H1 (cell line): ENCODE data around the gene DHH. TPM values are rescaled to one million over a fixed set of nuclear protein-coding genes. Genes with fewer than 3 reads are reported as not detected.

Source experiments
- CTCF ChIA-PET: fragments of 300-600 bp; sonication (Branson Sonifier 250); formaldehyde crosslinking; loops from one replicate; lab custom pipeline; 2021; ENCODE audit not compliant: partially characterized antibody; lab: Charles Lee
- POLR2A ChIA-PET: fragments of 300-600 bp; sonication (Branson Sonifier 250); formaldehyde crosslinking; loops from one replicate; lab custom pipeline; 2021; ENCODE audit warnings: inconsistent platforms; ENCODE audit not compliant: partially characterized antibody; lab: Charles Lee
- DNase-seq, 2 experiments: peaks; one replicate each; pipeline versions ENCODE4 v3.0.0 to v3.0.0-alpha.2; 2010 to 2022; ENCODE audit warnings: low spot score in 2 of 2, low read depth in 1 of 2, mixed read lengths in 1 of 2
- FAIRE-seq: peaks from 2 replicates; lab custom pipeline; 2011; peaks lifted over from hg19 to GRCh38; lab: Jason Lieb, UNC
- H2AFZ ChIP-seq: 2 replicates; pipeline ENCODE4 v1.8.1; 2012; ENCODE audit warnings: low read length, inconsistent platforms
- H2AK5ac ChIP-seq: 2 replicates; pipeline ENCODE4 v1.6.1; 2013; ENCODE audit warnings: low read depth, low read length
- H2BK120ac ChIP-seq: replicated peaks from 2 replicates; pipeline ENCODE3; 2013; ENCODE audit warnings: low read depth, low read length, inconsistent platforms
- H2BK12ac ChIP-seq: 2 replicates; pipeline ENCODE4 v1.6.1; 2013; ENCODE audit warnings: low read depth, low read length
- H2BK15ac ChIP-seq: 2 replicates; pipeline ENCODE4 v1.6.1; 2013; ENCODE audit warnings: low read length
- H2BK20ac ChIP-seq: 2 replicates; pipeline ENCODE4 v1.6.1; 2013; ENCODE audit warnings: low read length
- H2BK5ac ChIP-seq: 2 replicates; pipeline ENCODE4 v1.6.1; 2013; ENCODE audit warnings: low read depth, low read length
- H3K14ac ChIP-seq: 2 replicates; pipeline ENCODE4 v1.6.1; 2013; ENCODE audit warnings: inconsistent platforms; ENCODE audit not compliant: insufficient read length
- H3K18ac ChIP-seq: 2 replicates; pipeline ENCODE4 v1.6.1; 2013; ENCODE audit warnings: low read length; ENCODE audit errors: extremely low read depth
- H3K23ac ChIP-seq: 2 replicates; pipeline ENCODE4 v1.6.1; 2013; ENCODE audit warnings: inconsistent platforms; ENCODE audit not compliant: insufficient read length
- H3K23me2 ChIP-seq: 2 replicates; pipeline ENCODE4 v1.6.1; 2013; ENCODE audit warnings: low read depth, low read length
- H3K27ac ChIP-seq: 2 replicates; pipeline ENCODE4 v1.6.1; 2011; ENCODE audit warnings: low read depth, low read length, inconsistent platforms
- H3K27me3 ChIP-seq, 4 experiments: replicated peaks in 1 of 4; 1 replicate in 1 of 4; 2 replicates in 3 of 4; pipeline versions ENCODE4 v1.6.1 to v1.8.1; 2011 to 2013; ENCODE audit warnings: low read length in 3 of 4, mild to moderate bottlenecking in 3 of 4, inconsistent platforms in 2 of 4, mixed read lengths in 2 of 4, moderate library complexity in 1 of 4; ENCODE audit not compliant: control insufficient read depth in 3 of 4, insufficient read depth in 3 of 4; ENCODE audit errors: extremely low read depth in 1 of 4
- H3K36me3 ChIP-seq, 4 experiments: 2 replicates each; pipeline versions ENCODE4 v1.6.1 to v1.8.1; 2011 to 2013; ENCODE audit warnings: mild to moderate bottlenecking in 4 of 4, low read length in 3 of 4, moderate library complexity in 2 of 4, control low read depth in 1 of 4, inconsistent platforms in 1 of 4; ENCODE audit not compliant: insufficient read depth in 4 of 4, control insufficient read depth in 2 of 4
- H3K4ac ChIP-seq: replicated peaks from 2 replicates; pipeline ENCODE3; 2013; ENCODE audit warnings: low read length, low read depth, mixed read lengths, inconsistent platforms; ENCODE audit not compliant: insufficient read length
- H3K4me1 ChIP-seq, 4 experiments: replicated peaks in 1 of 4; 1 replicate in 1 of 4; 2 replicates in 3 of 4; pipeline versions ENCODE4 v1.6.1 to v1.8.1; 2011 to 2013; ENCODE audit warnings: low read length in 3 of 4, inconsistent platforms in 2 of 4, mixed read lengths in 1 of 4; ENCODE audit not compliant: insufficient read depth in 4 of 4, control insufficient read depth in 3 of 4
- H3K4me2 ChIP-seq, 2 experiments: 2 replicates each; pipeline versions ENCODE4 v1.6.1 to v1.8.1; 2011 to 2013; ENCODE audit warnings: low read depth in 2 of 2, low read length in 2 of 2, control low read depth in 1 of 2, inconsistent platforms in 1 of 2, mild to moderate bottlenecking in 1 of 2; ENCODE audit not compliant: insufficient read depth in 1 of 2
- H3K4me3 ChIP-seq, 4 experiments: fragments of 200-600, 300-600 bp in 1 of 4; sonication (generic), shearing (Covaris generic), sonication (Bioruptor Twin) in 1 of 4; 2 replicates each; pipeline versions ENCODE4 v1.5.1 to v1.8.1; 2011 to 2016; ENCODE audit warnings: low read length in 4 of 4, low read depth in 3 of 4, control low read depth in 2 of 4, inconsistent platforms in 2 of 4, mild to moderate bottlenecking in 2 of 4, mixed read lengths in 1 of 4, moderate library complexity in 1 of 4; ENCODE audit not compliant: insufficient read depth in 2 of 4; ENCODE audit errors: extremely low read depth in 1 of 4
- H3K56ac ChIP-seq: replicated peaks from 2 replicates; pipeline ENCODE3; 2013; ENCODE audit warnings: low read depth, mild to moderate bottlenecking, mixed read lengths, low read length, inconsistent platforms; ENCODE audit not compliant: insufficient read length
- H3K79me1 ChIP-seq: 2 replicates; pipeline ENCODE4 v1.6.1; 2013; ENCODE audit warnings: low read depth, low read length, control low read depth
- H3K79me2 ChIP-seq, 2 experiments: 2 replicates each; pipeline versions ENCODE4 v1.6.1 to v1.8.1; 2012 to 2013; ENCODE audit warnings: low read length in 2 of 2, mild to moderate bottlenecking in 2 of 2, inconsistent platforms in 1 of 2; ENCODE audit not compliant: insufficient read depth in 2 of 2, control insufficient read depth in 1 of 2
- H3K9ac ChIP-seq, 4 experiments: replicated peaks in 1 of 4; 1 replicate in 1 of 4; 2 replicates in 3 of 4; pipeline versions ENCODE4 v1.6.1 to v1.8.1; 2011 to 2013; ENCODE audit warnings: low read depth in 3 of 4, low read length in 3 of 4, control low read depth in 2 of 4, mild to moderate bottlenecking in 2 of 4, moderate library complexity in 2 of 4, inconsistent platforms in 1 of 4; ENCODE audit errors: extremely low read depth in 1 of 4
- H3K9me3 ChIP-seq, 2 experiments: 2 replicates each; pipeline versions ENCODE4 v1.6.1 to v1.8.1; 2012 to 2013; ENCODE audit warnings: mild to moderate bottlenecking in 2 of 2, moderate library complexity in 2 of 2, control low read depth in 1 of 2, inconsistent platforms in 1 of 2, low read depth in 1 of 2, low read length in 1 of 2, mixed read lengths in 1 of 2; ENCODE audit not compliant: insufficient read depth in 2 of 2
- H4K20me1 ChIP-seq, 2 experiments: replicated peaks in 1 of 2; 2 replicates each; pipeline versions ENCODE3 to v1.8.1; 2011 to 2013; ENCODE audit warnings: inconsistent platforms in 2 of 2, low read length in 2 of 2, mild to moderate bottlenecking in 1 of 2; ENCODE audit not compliant: insufficient read depth in 2 of 2, control insufficient read depth in 1 of 2
- H4K5ac ChIP-seq: 2 replicates; pipeline ENCODE4 v1.6.1; 2013; ENCODE audit warnings: low read length, low read depth, mixed read lengths, inconsistent platforms; ENCODE audit not compliant: insufficient read length
- H4K8ac ChIP-seq: 2 replicates; pipeline ENCODE4 v1.8.0; 2013; ENCODE audit warnings: mild to moderate bottlenecking, moderate library complexity, low read length, inconsistent platforms; ENCODE audit not compliant: insufficient read depth; ENCODE audit errors: extremely low read depth
- H4K91ac ChIP-seq: replicated peaks from 2 replicates; pipeline ENCODE3; 2013; ENCODE audit warnings: low read length, mixed read lengths, inconsistent platforms; ENCODE audit not compliant: insufficient read length
- CHD2 ChIP-seq: IDR thresholded peaks from 2 replicates; pipeline ENCODE4 v1.6.1; 2012; ENCODE audit warnings: low read length, improper control_type of control experiment
- RXRA ChIP-seq: IDR thresholded peaks from 2 replicates; pipeline ENCODE4 v1.6.1; 2011; ENCODE audit warnings: low read depth, mild to moderate bottlenecking, low read length, moderate library complexity; ENCODE audit not compliant: insufficient read depth
- SAP30 ChIP-seq: fragments of 300-600 bp; sonication (generic); IDR thresholded peaks from 2 replicates; pipeline ENCODE4 v1.7.1; 2012; ENCODE audit warnings: low read length, moderate library complexity, mild to moderate bottlenecking, inconsistent platforms; ENCODE audit not compliant: insufficient read depth, insufficient replicate concordance
- TBP ChIP-seq: IDR thresholded peaks from 2 replicates; pipeline ENCODE4 v1.6.1; 2011; ENCODE audit warnings: low read depth, low read length, improper control_type of control experiment
- WGBS, 2 experiments: shearing (Covaris generic) in 1 of 2; methylation state at CpG; one replicate each; pipeline versions ENCODE4 v1.1.6 to v1.1.7; 2013 to 2015; ENCODE audit warnings: low lambda C conversion rate in 2 of 2, mixed read lengths in 2 of 2, inconsistent platforms in 1 of 2, low coverage in 1 of 2, missing lambda C conversion rate in 1 of 2; ENCODE audit not compliant: insufficient replicate concordance in 2 of 2, insufficient coverage in 1 of 2, insufficient read length in 1 of 2; ENCODE audit errors: extremely low coverage in 1 of 2, missing lambda C conversion rate in 1 of 2; 5-methylcytosine and 5-hydroxymethylcytosine counted together
- polyA plus RNA-seq, 7 experiments: library from polyadenylated mRNA; depleted of rRNA in 3 of 7; stranded (reverse) in 5 of 7; unstranded in 2 of 7; fragments of >200 nt in 5 of 7; fragments of 200-250 nt in 2 of 7; gene quantifications; 1 replicate in 5 of 7; 2 replicates in 1 of 7; 4 replicates in 1 of 7; pipeline versions ENCODE4 v1.2.1 to v1.2.3, GENCODE V29; 2011 to 2013; ENCODE audit warnings: missing spikeins in 2 of 7, mixed read lengths in 2 of 7
- total RNA-seq: library from RNA; stranded (reverse); fragmentation: NEBNext Ultra II Directional; extraction: Animal tissue kit (Norgen Biotek cat#: 25700); gene quantifications from 2 replicates; pipeline ENCODE4 v1.2.1, GENCODE V29; 2021

DHH gene
- total and polyA plus RNA-seq, 2 of the 8 experiments (the other 6 are each of a cell fraction or from before 2014, with no cell fraction given), result 0.03 to 0.11 TPM

DNA sequence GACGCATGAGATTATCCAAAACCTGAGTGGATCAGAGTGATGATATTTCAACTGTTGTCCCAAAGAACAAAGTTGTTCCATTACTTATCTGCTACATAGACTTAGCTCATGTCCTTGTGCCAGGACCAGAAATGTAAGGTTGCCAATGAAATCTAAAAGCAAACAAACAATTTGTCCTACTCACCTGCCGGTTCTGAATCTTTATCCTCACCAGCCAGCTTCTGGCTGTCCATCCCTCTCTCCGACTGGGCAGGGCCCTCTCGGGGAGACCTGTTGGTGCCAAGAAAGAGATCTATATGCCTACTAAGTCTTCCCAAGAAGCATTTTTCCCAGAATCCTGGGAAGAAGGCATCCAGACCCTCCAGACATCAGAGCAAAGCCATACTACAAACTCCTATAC lies 39.5 kb downstream of the DHH start:
- Histone ChIP-seq H3K9me3 (no peaks in the 10 kb centered on the region), H2BK12ac (no peak overlapping the region), H3K4me3 (no peak overlapping the region), H3K4me2 (no peak overlapping the region; a peak in 1 of 4 replicates), H3K27ac (no peak overlapping the region), H2BK15ac (no peak overlapping the region), H3K36me3 (peaks cover 30 to 51% (median 46%) of the 10 kb centered on the region in 4 experiments), H3K23me2 (peaks cover 10% of the 10 kb centered on the region; the same call in 1 of the 2 replicates), H3K4ac (no peak overlapping the region), H3K27me3 (no peaks in the 10 kb centered on the region), H4K8ac (no peak overlapping the region), H2BK120ac (no peak overlapping the region), H2AFZ (no peak overlapping the region), H3K79me2 (peaks cover 51 to 67% of the 10 kb centered on the region in 2 experiments), H2BK20ac (no peak overlapping the region), H3K9ac (no peak overlapping the region), H3K4me1 (peaks cover 9 to 37% (median 13%) of the 10 kb centered on the region in 4 experiments), H3K79me1 (peaks cover 35% of the 10 kb centered on the region), H4K20me1 (peaks cover 44 to 74% of the 10 kb centered on the region in 2 experiments), H3K56ac (no peak overlapping the region), H3K14ac (no peak overlapping the region), H4K5ac (no peak overlapping the region), H3K23ac (no peak overlapping the region), H4K91ac (no peak overlapping the region), H2AK5ac (no peak overlapping the region), H3K18ac (no peak overlapping the region), H2BK5ac (no peak overlapping the region)
- DNase-seq (no peak), FAIRE-seq (no peak)
- CTCF ChIA-PET, result interaction anchor here (0.7 to 3.2 kb wide), 9 partner anchors 9 to 88 kb away, joined by 3 to 35 read pairs (median 4); no protein-coding TSS in a partner anchor
- WGBS, 2 experiments, result 95% methylated on average over 4 of the region's 4 CpGs; no CpG with 5 or more reads in 1 of the 2 experiments
- POLR2A ChIA-PET, result interaction anchor here (0.7 to 2.4 kb wide), 8 partner anchors 9 to 210 kb away, joined by 3 to 13 read pairs (median 4); no protein-coding TSS in a partner anchor
- TF ChIP-seq CHD2, result no peak
- no peak for TF ChIP-seq RXRA
- TF ChIP-seq SAP30, result no peak
- no peak for TF ChIP-seq TBP
